ENCODE data around the gene OTOR. TPM values are rescaled to one million over a fixed set of nuclear protein-coding genes. Genes with fewer than 3 reads are reported as not detected.

The OTOR gene
- total and polyA plus RNA-seq, 2 of the 8 experiments (the other 6 are each of a cell fraction or from before 2014, with no cell fraction given) = not detected

- H3K79me1 ChIP-seq (ENCODE audit: low read depth, low read length) = no peaks in the 10 kb centered on the region
- no peak overlapping the region for H4K5ac ChIP-seq (ENCODE audit: insufficient read length, low read depth, low read length)
- H3K4me1 ChIP-seq (replicated peaks in 1 of 4; ENCODE audit: control insufficient read depth in 3 of 4, insufficient read depth in 4 of 4, low read length in 3 of 4) = no peaks in the 10 kb centered on the region
- no peaks in the 10 kb centered on the region for H3K36me3 ChIP-seq (ENCODE audit: control insufficient read depth in 2 of 4, insufficient read depth in 4 of 4, low read length in 3 of 4)
- H3K27me3 ChIP-seq (replicated peaks in 1 of 4; ENCODE audit: control insufficient read depth in 3 of 4, extremely low read depth in 1 of 4, insufficient read depth in 3 of 4, low read length in 3 of 4) = no peaks in the 10 kb centered on the region
- no peak overlapping the region for H2BK5ac ChIP-seq (ENCODE audit: low read depth, low read length)
- H2BK120ac ChIP-seq (replicated peaks; ENCODE audit: low read depth, low read length) = no peak overlapping the region
- H3K4ac ChIP-seq (replicated peaks; ENCODE audit: insufficient read length, low read depth, low read length) = no peak overlapping the region
- no peak overlapping the region for H2BK15ac ChIP-seq (ENCODE audit: low read length)
- no peak overlapping the region for H3K56ac ChIP-seq (replicated peaks; ENCODE audit: insufficient read length, low read depth, low read length)
- no peak overlapping the region for H2BK12ac ChIP-seq (ENCODE audit: low read depth, low read length)
- H4K8ac ChIP-seq (ENCODE audit: extremely low read depth, insufficient read depth, low read length) = no peak overlapping the region
- no peak overlapping the region for H4K91ac ChIP-seq (replicated peaks; ENCODE audit: insufficient read length, low read length)
- ChIA-PET CTCF (ENCODE audit: partially characterized antibody) (interaction anchor here (0.7 to 3.5 kb wide), 8 partner anchors 9 to 167 kb away, joined by 3 to 22 read pairs (median 3); no protein-coding TSS in a partner anchor), POLR2A (ENCODE audit: partially characterized antibody) (no interaction called here)
- no peak overlapping the region for H3K14ac ChIP-seq (ENCODE audit: insufficient read length)
- H3K23me2 ChIP-seq (ENCODE audit: low read depth, low read length) = no peaks in the 10 kb centered on the region
- no peak overlapping the region for H2BK20ac ChIP-seq (ENCODE audit: low read length)
- FAIRE-seq (peak; percentile 13), DNase-seq (ENCODE audit: low read depth in 1 of 2, low spot score in 2 of 2) (no peak)
- H3K4me2 ChIP-seq (ENCODE audit: insufficient read depth in 1 of 2, low read depth in 2 of 2, low read length in 2 of 2) = no peak overlapping the region
- no peak overlapping the region for H2AK5ac ChIP-seq (ENCODE audit: low read depth, low read length)
- WGBS, 2 experiments (ENCODE audit: extremely low coverage in 1 of 2, insufficient coverage in 1 of 2, insufficient read length in 1 of 2, insufficient replicate concordance in 2 of 2, low coverage in 1 of 2, low lambda C conversion rate in 2 of 2, missing lambda C conversion rate in 1 of 2) = 90% methylated on average over 3 of the region's 3 CpGs; no CpG with 5 or more reads in 1 of the 2 experiments
- H4K20me1 ChIP-seq (replicated peaks in 1 of 2; ENCODE audit: control insufficient read depth in 1 of 2, insufficient read depth in 2 of 2, low read length in 2 of 2) = no peaks in the 10 kb centered on the region
- H3K18ac ChIP-seq (ENCODE audit: extremely low read depth, low read length) = no peak overlapping the region
- no peak overlapping the region for H2AFZ ChIP-seq (ENCODE audit: low read length)
- H3K4me3 ChIP-seq (ENCODE audit: extremely low read depth in 1 of 4, insufficient read depth in 2 of 4, low read depth in 3 of 4, low read length in 4 of 4) = no peak overlapping the region
- H3K9me3 ChIP-seq (ENCODE audit: insufficient read depth in 2 of 2, low read depth in 1 of 2, low read length in 1 of 2) = peaks cover 0 to 6% of the 10 kb centered on the region in 2 experiments; a peak in 3 of 4 replicates
- H3K27ac ChIP-seq (ENCODE audit: low read depth, low read length) = no peak overlapping the region
- no peaks in the 10 kb centered on the region for H3K79me2 ChIP-seq (ENCODE audit: control insufficient read depth in 1 of 2, insufficient read depth in 2 of 2, low read length in 2 of 2)
- H3K23ac ChIP-seq (ENCODE audit: insufficient read length) = no peak overlapping the region
- no peak overlapping the region for H3K9ac ChIP-seq (replicated peaks in 1 of 4; ENCODE audit: extremely low read depth in 1 of 4, low read depth in 3 of 4, low read length in 3 of 4)
- no peak for TF ChIP-seq ATF3 (IDR thresholded peaks at IDR 0.05; ENCODE audit: insufficient read depth, low read depth, low read length)
- TF ChIP-seq EZH2 (IDR thresholded peaks at IDR 0.05; ENCODE audit: low read depth, low read length, severe bottlenecking) = no peak
- TF ChIP-seq RAD21 (IDR thresholded peaks at IDR 0.05 in 1 of 2, conservative IDR thresholded peaks at IDR 0.05 in 1 of 2; ENCODE audit: low read depth in 2 of 2, low read length in 2 of 2) = peak; percentile 49 to 67
- TF ChIP-seq, protein P1, sequence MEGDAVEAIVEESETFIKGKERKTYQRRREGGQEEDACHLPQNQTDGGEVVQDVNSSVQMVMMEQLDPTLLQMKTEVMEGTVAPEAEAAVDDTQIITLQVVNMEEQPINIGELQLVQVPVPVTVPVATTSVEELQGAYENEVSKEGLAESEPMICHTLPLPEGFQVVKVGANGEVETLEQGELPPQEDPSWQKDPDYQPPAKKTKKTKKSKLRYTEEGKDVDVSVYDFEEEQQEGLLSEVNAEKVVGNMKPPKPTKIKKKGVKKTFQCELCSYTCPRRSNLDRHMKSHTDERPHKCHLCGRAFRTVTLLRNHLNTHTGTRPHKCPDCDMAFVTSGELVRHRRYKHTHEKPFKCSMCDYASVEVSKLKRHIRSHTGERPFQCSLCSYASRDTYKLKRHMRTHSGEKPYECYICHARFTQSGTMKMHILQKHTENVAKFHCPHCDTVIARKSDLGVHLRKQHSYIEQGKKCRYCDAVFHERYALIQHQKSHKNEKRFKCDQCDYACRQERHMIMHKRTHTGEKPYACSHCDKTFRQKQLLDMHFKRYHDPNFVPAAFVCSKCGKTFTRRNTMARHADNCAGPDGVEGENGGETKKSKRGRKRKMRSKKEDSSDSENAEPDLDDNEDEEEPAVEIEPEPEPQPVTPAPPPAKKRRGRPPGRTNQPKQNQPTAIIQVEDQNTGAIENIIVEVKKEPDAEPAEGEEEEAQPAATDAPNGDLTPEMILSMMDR (IDR thresholded peaks at IDR 0.05; ENCODE audit: control extremely low read depth in 1 of 3, insufficient read depth in 1 of 3, low read depth in 1 of 3, low read length in 3 of 3) = peak; percentile 49 to 69 (median 55)
- TF ChIP-seq JUND (IDR thresholded peaks at IDR 0.05; ENCODE audit: low read length) = no peak
- TF ChIP-seq NRF1 (IDR thresholded peaks at IDR 0.05; ENCODE audit: low read depth, low read length) = no peak
- no peak for TF ChIP-seq EP300 (IDR thresholded peaks at IDR 0.05; ENCODE audit: borderline replicate concordance in 1 of 2, low read depth in 2 of 2, low read length in 2 of 2)
- TF ChIP-seq TCF12 (IDR thresholded peaks at IDR 0.05; ENCODE audit: low read depth, low read length) = no peak
- TF ChIP-seq FOSL1 (IDR thresholded peaks at IDR 0.05; ENCODE audit: insufficient read depth, low read depth, low read length) = no peak
Observed at GRCh38 chr20:16701296-16701695, 46.9 kb upstream of the OTOR start.

All from H1 (cell line).